ENCODE measurements around the gene TEPSIN. TPM values are rescaled to one million over a fixed set of nuclear protein-coding genes. Genes with fewer than 3 reads are reported as not detected.

The TEPSIN gene
- total RNA-seq, 1 donor from 2014 or later, result 15.9 TPM

DNA sequence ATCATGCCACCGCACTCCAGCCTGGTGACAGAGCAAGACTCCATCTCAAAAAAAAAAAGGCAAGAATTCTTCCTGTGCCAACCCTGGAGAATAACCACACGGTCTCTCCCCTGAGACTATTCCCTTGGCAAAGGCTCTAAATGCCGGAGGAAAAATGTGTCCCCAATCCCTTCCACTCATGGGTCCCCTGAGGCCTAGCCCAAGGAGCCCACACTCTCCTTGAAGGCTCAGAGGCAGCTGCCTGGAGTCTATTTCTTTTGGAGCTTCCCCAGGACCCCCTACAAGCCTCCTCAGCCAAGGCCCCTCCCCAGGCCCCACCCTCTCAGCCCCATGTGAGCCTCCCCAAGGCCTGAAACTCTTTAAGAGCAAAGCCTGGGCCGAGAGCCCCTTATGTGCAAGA, 32.7 kb downstream of the TEPSIN start:
- Histone ChIP-seq H3K9me3 (replicated peaks) (no peaks in the 10 kb centered on the region), H3K4me1 (no peaks in the 10 kb centered on the region), H3K4me3 (no peak overlapping the region), H3K27ac (replicated peaks) (no peak overlapping the region), H3K36me3 (peaks cover 6% of the 10 kb centered on the region), H3K27me3 (ENCODE audit: low read depth) (no peaks in the 10 kb centered on the region)
- intact Hi-C loops (cut with micrococcal nuclease), result no loop called here
- TF ChIP-seq, protein P1, sequence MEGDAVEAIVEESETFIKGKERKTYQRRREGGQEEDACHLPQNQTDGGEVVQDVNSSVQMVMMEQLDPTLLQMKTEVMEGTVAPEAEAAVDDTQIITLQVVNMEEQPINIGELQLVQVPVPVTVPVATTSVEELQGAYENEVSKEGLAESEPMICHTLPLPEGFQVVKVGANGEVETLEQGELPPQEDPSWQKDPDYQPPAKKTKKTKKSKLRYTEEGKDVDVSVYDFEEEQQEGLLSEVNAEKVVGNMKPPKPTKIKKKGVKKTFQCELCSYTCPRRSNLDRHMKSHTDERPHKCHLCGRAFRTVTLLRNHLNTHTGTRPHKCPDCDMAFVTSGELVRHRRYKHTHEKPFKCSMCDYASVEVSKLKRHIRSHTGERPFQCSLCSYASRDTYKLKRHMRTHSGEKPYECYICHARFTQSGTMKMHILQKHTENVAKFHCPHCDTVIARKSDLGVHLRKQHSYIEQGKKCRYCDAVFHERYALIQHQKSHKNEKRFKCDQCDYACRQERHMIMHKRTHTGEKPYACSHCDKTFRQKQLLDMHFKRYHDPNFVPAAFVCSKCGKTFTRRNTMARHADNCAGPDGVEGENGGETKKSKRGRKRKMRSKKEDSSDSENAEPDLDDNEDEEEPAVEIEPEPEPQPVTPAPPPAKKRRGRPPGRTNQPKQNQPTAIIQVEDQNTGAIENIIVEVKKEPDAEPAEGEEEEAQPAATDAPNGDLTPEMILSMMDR (IDR thresholded peaks at IDR 0.05; ENCODE audit: borderline replicate concordance), result no peak
- no peak for DNase-seq

DNA sequence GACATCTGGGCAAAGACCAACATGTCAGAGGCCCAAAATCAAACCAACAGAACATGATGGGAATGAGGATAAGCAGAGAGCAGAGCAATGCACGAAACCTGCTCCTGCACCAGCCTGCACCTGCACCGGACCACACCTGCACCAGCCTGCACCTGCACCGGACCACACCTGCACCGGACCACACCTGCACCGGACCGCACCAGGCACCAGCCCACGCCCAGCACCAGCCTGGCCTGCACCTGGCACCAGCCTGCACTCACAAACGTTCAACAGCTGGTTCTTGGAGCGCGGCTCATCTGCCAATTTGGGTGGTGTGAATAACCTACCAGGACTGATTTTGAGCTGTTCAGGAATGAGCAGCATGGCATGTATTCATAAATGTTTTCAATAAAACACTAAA, 34.3 kb downstream of the TEPSIN start:
- intact Hi-C loops (cut with micrococcal nuclease), result no loop called here
- Histone ChIP-seq H3K36me3 (peaks cover 6% of the 10 kb centered on the region), H3K4me3 (no peak overlapping the region), H3K27ac (replicated peaks) (no peak overlapping the region), H3K27me3 (ENCODE audit: low read depth) (no peaks in the 10 kb centered on the region), H3K9me3 (replicated peaks) (no peaks in the 10 kb centered on the region), H3K4me1 (peaks cover 3% of the 10 kb centered on the region)
- TF ChIP-seq, protein P1 (IDR thresholded peaks at IDR 0.05; ENCODE audit: borderline replicate concordance), result no peak
- no peak for DNase-seq

DNA sequence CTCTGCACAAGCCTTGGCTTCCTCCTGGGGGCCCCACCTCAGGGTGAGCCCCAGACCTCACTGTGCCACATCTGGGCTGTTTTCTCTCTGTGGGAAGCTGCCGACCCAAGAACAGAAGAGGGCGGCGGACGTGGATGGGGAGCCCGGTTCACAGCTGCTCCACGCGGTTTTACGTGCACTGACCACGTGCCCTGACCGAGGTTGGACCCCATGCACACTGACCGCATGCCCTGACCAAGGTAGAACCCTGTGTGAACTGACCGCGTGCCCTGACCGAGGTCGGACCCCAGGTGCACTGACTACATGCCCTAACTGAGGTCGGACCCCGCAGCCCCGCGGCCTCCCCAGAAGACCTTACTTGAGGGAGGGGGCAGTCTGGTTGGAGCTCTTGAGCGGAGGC, 35.7 kb downstream of the TEPSIN start:
- TF ChIP-seq, protein P1 (IDR thresholded peaks at IDR 0.05; ENCODE audit: borderline replicate concordance), result no peak
- H3K4me3 ChIP-seq, result no peak overlapping the region
- no peaks in the 10 kb centered on the region for H3K9me3 ChIP-seq (replicated peaks)
- intact Hi-C loops (cut with micrococcal nuclease), result no loop called here
- H3K4me1 ChIP-seq, result peaks cover 10% of the 10 kb centered on the region
- H3K27ac ChIP-seq (replicated peaks), result no peak overlapping the region
- peaks cover 19% of the 10 kb centered on the region for H3K36me3 ChIP-seq
- no peak for DNase-seq
- H3K27me3 ChIP-seq (ENCODE audit: low read depth), result no peaks in the 10 kb centered on the region

DNA sequence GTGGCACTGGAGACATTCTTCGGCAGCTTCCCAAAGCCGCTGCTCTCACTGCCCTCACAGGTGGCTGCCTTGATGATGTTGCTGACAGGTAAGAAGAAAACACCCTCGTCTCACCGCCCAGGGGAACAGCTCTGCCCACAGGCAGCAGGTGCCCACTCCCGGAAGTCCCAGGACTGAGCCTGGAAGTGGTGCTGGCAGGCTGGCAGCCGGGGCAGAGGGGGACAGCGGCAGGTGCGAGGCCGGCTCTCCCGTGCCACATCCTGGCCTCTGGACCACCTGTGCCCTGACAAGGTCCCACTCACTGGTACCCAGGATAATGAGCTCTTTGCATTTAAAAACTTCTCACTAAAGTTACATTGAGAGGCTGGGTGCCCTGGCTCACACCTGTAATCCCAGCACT, 36.5 kb downstream of the TEPSIN start:
- peaks cover 24% of the 10 kb centered on the region for H3K36me3 ChIP-seq
- H3K27me3 ChIP-seq (ENCODE audit: low read depth), result no peaks in the 10 kb centered on the region
- peaks cover 18% of the 10 kb centered on the region for H3K4me1 ChIP-seq
- H3K4me3 ChIP-seq, result no peak overlapping the region
- TF ChIP-seq, protein P1 (IDR thresholded peaks at IDR 0.05; ENCODE audit: borderline replicate concordance), result no peak
- intact Hi-C loops (cut with micrococcal nuclease), result no loop called here
- no peak for DNase-seq
- no peaks in the 10 kb centered on the region for H3K9me3 ChIP-seq (replicated peaks)
- H3K27ac ChIP-seq (replicated peaks), result no peak overlapping the region

DNA sequence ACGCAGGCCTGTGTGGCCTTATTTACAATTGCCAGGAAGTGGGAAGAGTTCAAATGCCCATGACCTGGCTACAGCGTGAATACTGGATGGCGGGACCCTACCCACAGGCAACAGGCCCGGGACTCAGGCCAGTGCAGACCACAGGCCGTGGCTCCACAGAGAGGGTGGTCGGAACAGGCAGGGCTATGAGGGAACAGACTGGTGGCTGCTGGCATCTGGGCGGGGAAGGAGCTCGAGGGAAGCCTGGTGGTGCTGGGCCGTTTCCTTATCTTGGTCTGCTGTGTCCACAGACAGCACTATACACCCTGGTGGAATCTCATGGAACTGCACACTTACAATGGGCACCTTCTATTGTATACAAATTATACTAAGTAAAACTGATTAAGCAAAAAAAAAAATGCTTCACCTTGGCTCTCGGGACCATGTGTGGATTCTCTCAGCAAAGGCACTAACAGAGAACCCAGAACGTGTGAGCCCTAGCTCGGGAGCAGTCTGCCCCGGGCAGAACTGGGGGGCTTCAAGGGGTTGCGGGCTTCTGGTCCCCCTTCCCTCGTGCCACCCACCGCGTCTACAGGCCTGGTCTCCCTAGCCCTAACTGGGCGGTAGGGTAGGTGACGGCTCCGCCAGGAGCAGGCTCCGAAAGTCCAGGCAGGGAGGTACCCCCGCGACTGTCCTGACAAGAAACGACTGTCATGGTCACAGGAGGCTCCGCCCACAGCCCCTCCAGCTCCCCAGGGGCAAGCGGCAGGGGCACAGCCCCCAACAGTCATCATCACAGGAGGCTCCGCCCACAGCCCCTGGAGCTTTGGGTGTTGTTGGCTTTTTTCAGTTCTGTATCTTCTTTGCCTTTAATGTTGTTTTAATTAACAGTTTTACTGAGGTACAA, 37.9 kb downstream of the TEPSIN start:
- H3K9me3 ChIP-seq (replicated peaks), result no peaks in the 10 kb centered on the region
- H3K36me3 ChIP-seq, result peaks cover 18% of the 10 kb centered on the region
- TF ChIP-seq, protein P1 (IDR thresholded peaks at IDR 0.05; ENCODE audit: borderline replicate concordance), result peak; percentile 75
- no peaks in the 10 kb centered on the region for H3K27me3 ChIP-seq (ENCODE audit: low read depth)
- peaks cover 29% of the 10 kb centered on the region for H3K4me1 ChIP-seq
- no peak for DNase-seq
- H3K4me3 ChIP-seq, result no peak overlapping the region
- intact Hi-C loops (cut with micrococcal nuclease), result no loop called here
- no peak overlapping the region for H3K27ac ChIP-seq (replicated peaks)
